ENCODE measurements around the gene SFMBT2.

SFMBT2 gene

GRCh38 chr10:7354330-7355047 lies 56.3 kb downstream of the SFMBT2 start:
- H3K4me1 Mint-ChIP-seq, result peaks cover 12% of the 10 kb centered on the region
- H3K4me3 Mint-ChIP-seq, result no peak overlapping the region
- H3K9me3 Mint-ChIP-seq, result no peaks in the 10 kb centered on the region

DNA sequence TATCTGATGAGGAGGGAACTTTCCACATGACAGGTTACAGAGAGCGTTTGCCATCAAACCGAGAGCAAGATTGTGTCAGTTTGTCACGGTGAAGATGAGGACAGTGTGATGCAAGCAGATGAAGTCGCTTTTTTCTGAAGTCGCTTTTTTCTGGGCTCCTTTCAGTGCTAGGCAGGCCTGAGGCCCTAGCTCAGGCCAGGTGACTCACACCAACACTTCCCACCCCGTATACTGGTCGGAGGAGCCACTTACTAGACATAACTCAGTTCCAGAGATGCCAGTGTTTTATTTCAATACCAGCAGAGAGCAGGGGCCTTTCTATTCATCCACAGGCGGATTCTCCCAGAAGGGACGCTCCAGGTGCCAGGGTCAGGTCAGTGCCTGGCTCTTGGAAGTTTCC lies 58.9 kb downstream of the SFMBT2 start:
- no peak overlapping the region for H3K27ac Mint-ChIP-seq
- H3K4me3 Mint-ChIP-seq, result no peak overlapping the region
- no peak for TF ChIP-seq CTCF (IDR thresholded peaks at IDR 0.05; ENCODE audit: unreplicated experiment in 3 of 3)
- peaks cover 10% of the 10 kb centered on the region for H3K4me1 Mint-ChIP-seq
- peaks cover 19% of the 10 kb centered on the region for H3K36me3 Mint-ChIP-seq (ENCODE audit: low read depth)
- H3K9me3 Mint-ChIP-seq, result peaks cover 3% of the 10 kb centered on the region
- H3K27me3 Mint-ChIP-seq (ENCODE audit: low read depth), result peaks cover 24% of the 10 kb centered on the region

More at GRCh38 chr10:7354330-7355047, 56.3 kb downstream of the SFMBT2 start:
- H3K27me3 Mint-ChIP-seq (ENCODE audit: low read depth), result peaks cover 14% of the 10 kb centered on the region
- H3K27ac Mint-ChIP-seq, result no peak overlapping the region
- peaks cover 31% of the 10 kb centered on the region for H3K36me3 Mint-ChIP-seq (ENCODE audit: low read depth)
- no peak for TF ChIP-seq CTCF (IDR thresholded peaks at IDR 0.05; ENCODE audit: unreplicated experiment in 3 of 3)

DNA sequence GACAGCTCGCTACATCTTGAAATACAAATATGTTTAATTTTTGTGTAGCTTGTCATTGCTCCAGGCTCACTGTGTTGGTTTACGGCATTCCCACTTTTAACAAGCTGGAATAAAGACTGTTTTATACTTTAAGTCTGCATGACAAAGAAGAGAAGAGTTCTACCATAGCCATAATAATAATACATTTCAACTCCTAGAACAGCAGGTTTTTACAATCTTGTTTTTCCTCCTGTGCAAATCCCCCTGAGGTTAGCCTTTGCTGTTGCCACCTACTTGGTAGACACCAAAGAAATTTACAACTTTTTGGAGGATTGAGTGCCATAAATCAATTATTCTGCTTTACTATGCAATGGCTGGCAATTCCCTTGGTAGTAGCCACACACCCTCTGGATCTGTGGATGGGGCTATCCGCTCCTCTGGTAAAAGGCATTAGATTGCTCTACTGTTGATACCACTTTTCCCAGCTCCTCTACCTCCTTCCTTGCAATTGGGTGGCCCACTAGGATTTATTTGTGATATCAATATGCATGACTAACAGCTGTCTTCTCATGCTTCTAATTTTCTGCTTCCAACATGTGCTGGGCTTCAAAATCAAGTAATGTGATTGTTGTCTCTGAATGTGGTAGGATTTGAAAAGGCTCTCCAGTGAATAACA lies 60.2 kb downstream of the SFMBT2 start:
- Mint-ChIP-seq H3K4me3 (no peak overlapping the region), H3K4me1 (peaks cover 7% of the 10 kb centered on the region), H3K9me3 (peaks cover 3% of the 10 kb centered on the region), H3K27ac (no peak overlapping the region), H3K27me3 (ENCODE audit: low read depth) (peaks cover 24% of the 10 kb centered on the region), H3K36me3 (ENCODE audit: low read depth) (peaks cover 24% of the 10 kb centered on the region)
- TF ChIP-seq CTCF (IDR thresholded peaks at IDR 0.05; ENCODE audit: unreplicated experiment in 3 of 3), result no peak

DNA sequence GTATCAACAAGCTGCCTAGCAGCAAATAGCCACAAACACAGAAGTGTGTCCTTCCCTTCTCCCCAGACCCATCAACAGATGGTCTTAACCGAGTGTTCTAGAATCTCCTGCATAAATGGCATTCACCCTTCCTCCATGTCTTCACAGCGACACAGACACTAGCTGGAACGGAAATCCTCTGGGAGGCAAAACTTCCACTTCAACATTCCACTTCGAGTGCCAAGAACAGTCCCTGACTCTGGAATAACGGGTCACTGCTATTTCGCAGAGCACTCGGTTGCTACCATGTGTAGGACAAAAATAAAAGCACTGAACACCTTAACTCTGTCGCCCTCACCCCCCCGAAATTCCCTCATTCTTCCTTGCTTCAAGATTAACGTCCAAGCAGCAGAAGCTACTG lies 65.1 kb downstream of the SFMBT2 start:
- Mint-ChIP-seq H3K27ac (no peak overlapping the region), H3K4me3 (no peak overlapping the region), H3K27me3 (ENCODE audit: low read depth) (peaks cover 20% of the 10 kb centered on the region), H3K36me3 (ENCODE audit: low read depth) (peaks cover 48% of the 10 kb centered on the region), H3K9me3 (peaks cover 8% of the 10 kb centered on the region), H3K4me1 (no peaks in the 10 kb centered on the region)
- TF ChIP-seq CTCF (IDR thresholded peaks at IDR 0.05; ENCODE audit: unreplicated experiment in 3 of 3), result no peak

- Mint-ChIP-seq H3K36me3 (ENCODE audit: low read depth) (peaks cover 38% of the 10 kb centered on the region), H3K4me1 (peaks cover 9% of the 10 kb centered on the region), H3K4me3 (no peak overlapping the region), H3K27ac (no peak overlapping the region), H3K27me3 (ENCODE audit: low read depth) (peaks cover 6% of the 10 kb centered on the region), H3K9me3 (peaks cover 5% of the 10 kb centered on the region)
- no peak for TF ChIP-seq CTCF (IDR thresholded peaks at IDR 0.05; ENCODE audit: unreplicated experiment in 3 of 3)
Measured at GRCh38 chr10:7343040-7343439, 67.8 kb downstream of the SFMBT2 start.
